ENCODE results near the gene CSNK1G1.
"Not testable (repeated sequence)": the region's sequence is repeated elsewhere in the genome, so short reads cannot be mapped to it uniquely, and the experiment has no call there.

Gene CSNK1G1

GRCh38 chr15:64340355-64340754, 15.6 kb downstream of the CSNK1G1 start:
- TF ChIP-seq CTCF (IDR thresholded peaks at IDR 0.05; ENCODE audit: control insufficient read depth, insufficient read depth, low read depth, low read length, missing control alignments) = no peak
- H3K4me3 ChIP-seq (ENCODE audit: control insufficient read depth, low read depth, low read length) = no peak overlapping the region
- no peak for DNase-seq (ENCODE audit: low read depth)

GRCh38 chr15:64337761-64338160, 18.2 kb downstream of the CSNK1G1 start:
- no peak overlapping the region for H3K4me3 ChIP-seq (ENCODE audit: control insufficient read depth, low read depth, low read length)
- no peak for TF ChIP-seq CTCF (IDR thresholded peaks at IDR 0.05; ENCODE audit: control insufficient read depth, insufficient read depth, low read depth, low read length, missing control alignments)
- DNase-seq (ENCODE audit: low read depth) = no peak

GRCh38 chr15:64333986-64334929, 21.7 kb downstream of the CSNK1G1 start:
- TF ChIP-seq CTCF (IDR thresholded peaks at IDR 0.05; ENCODE audit: control insufficient read depth, insufficient read depth, low read depth, low read length, missing control alignments) = no peak
- no peak for DNase-seq (ENCODE audit: low read depth)
- H3K4me3 ChIP-seq (ENCODE audit: control insufficient read depth, low read depth, low read length) = no peak overlapping the region

GRCh38 chr15:64333516-64333915, 22.5 kb downstream of the CSNK1G1 start:
- H3K4me3 ChIP-seq (ENCODE audit: control insufficient read depth, low read depth, low read length) = no peak overlapping the region
- no peak for DNase-seq (ENCODE audit: low read depth)
- no peak for TF ChIP-seq CTCF (IDR thresholded peaks at IDR 0.05; ENCODE audit: control insufficient read depth, insufficient read depth, low read depth, low read length, missing control alignments)

- not testable (repeated sequence) for DNase-seq (ENCODE audit: low read depth); H3K4me3 ChIP-seq (ENCODE audit: control insufficient read depth, low read depth, low read length)
Measured at GRCh38 chr15:64331668-64332067, 24.3 kb downstream of the CSNK1G1 start.

GRCh38 chr15:64326975-64327374, 29.0 kb downstream of the CSNK1G1 start:
- DNase-seq (ENCODE audit: low read depth); H3K4me3 ChIP-seq (ENCODE audit: control insufficient read depth, low read depth, low read length): not testable (repeated sequence)

- not testable (repeated sequence) for DNase-seq (ENCODE audit: low read depth)
Measured at GRCh38 chr15:64326458-64326857, 29.5 kb downstream of the CSNK1G1 start.

GRCh38 chr15:64324165-64324877, 31.7 kb downstream of the CSNK1G1 start:
- TF ChIP-seq CTCF (IDR thresholded peaks at IDR 0.05; ENCODE audit: control insufficient read depth, insufficient read depth, low read depth, low read length, missing control alignments) = no peak
- no peak for DNase-seq (ENCODE audit: low read depth)

More at GRCh38 chr15:64326458-64326857, 29.5 kb downstream of the CSNK1G1 start:
- H3K4me3 ChIP-seq (ENCODE audit: control insufficient read depth, low read depth, low read length) = not testable (repeated sequence)

More at GRCh38 chr15:64324165-64324877, 31.7 kb downstream of the CSNK1G1 start:
- no peak overlapping the region for H3K4me3 ChIP-seq (ENCODE audit: control insufficient read depth, low read depth, low read length)
